HG02943 (cell line): ENCODE measurements around the gene PICALM.
"Not testable (repeated sequence)": the region's sequence is repeated elsewhere in the genome, so short reads cannot be mapped to it uniquely, and the experiment has no call there.

Source experiments
- ATAC-seq: cut with Tn5 transposase; IDR thresholded peaks from one replicate; pipeline ENCODE4 v1.9.1; 2021; ENCODE audit warnings: mild to moderate bottlenecking, low read depth, moderate library complexity; ENCODE audit not compliant: unreplicated experiment

PICALM gene, protein sequence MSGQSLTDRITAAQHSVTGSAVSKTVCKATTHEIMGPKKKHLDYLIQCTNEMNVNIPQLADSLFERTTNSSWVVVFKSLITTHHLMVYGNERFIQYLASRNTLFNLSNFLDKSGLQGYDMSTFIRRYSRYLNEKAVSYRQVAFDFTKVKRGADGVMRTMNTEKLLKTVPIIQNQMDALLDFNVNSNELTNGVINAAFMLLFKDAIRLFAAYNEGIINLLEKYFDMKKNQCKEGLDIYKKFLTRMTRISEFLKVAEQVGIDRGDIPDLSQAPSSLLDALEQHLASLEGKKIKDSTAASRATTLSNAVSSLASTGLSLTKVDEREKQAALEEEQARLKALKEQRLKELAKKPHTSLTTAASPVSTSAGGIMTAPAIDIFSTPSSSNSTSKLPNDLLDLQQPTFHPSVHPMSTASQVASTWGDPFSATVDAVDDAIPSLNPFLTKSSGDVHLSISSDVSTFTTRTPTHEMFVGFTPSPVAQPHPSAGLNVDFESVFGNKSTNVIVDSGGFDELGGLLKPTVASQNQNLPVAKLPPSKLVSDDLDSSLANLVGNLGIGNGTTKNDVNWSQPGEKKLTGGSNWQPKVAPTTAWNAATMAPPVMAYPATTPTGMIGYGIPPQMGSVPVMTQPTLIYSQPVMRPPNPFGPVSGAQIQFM

DNA sequence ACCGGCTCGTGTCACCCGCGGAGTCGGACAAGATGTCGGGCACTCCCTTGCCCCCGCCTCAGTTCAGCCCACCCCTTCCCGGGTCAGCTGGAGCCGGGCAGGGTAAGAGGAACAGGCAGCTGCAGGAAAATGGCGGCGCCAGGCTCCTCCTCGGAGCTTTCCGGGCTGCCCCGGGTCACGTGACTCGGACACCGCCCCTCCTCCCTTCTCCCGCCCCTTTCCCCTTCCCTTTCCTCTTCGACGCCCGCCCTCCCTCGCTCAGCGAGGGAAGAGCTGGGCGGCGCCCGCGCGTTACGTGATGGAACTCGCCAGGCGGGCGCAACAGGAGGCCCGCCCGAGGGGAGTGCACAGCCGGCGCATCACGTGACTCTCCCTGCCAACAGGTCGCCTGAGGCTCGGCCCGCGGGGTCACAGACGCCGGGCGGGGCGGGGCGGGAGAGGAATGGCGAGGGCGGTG lies at the start of gene PICALM:
Gene PICALM (minus strand): TSS at position 134 of the 457 bp plus-strand sequence. CDS start 304 bp downstream, outside the sequence.
- ATAC-seq: peak; percentile 86

DNA sequence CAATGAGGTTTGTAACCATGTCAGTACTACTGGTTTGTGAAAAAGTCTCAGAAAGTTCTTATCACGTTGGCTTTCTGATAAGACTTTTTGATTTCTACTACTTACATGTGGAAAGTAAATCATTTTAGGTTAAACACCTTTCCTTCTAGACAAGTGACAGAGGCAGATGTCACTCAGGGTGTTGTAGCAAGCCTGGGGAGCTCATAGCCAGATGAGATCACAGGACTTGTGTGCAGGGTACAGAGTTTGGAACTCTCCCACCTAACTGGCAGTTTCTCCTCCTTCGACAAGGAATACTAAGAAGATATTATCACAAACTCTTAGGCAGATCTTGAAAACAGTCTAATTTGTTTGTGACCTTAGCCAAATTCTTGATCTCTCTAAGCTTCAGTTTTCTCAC lies 49.4 kb upstream of the PICALM start:
- no peak for ATAC-seq

DNA sequence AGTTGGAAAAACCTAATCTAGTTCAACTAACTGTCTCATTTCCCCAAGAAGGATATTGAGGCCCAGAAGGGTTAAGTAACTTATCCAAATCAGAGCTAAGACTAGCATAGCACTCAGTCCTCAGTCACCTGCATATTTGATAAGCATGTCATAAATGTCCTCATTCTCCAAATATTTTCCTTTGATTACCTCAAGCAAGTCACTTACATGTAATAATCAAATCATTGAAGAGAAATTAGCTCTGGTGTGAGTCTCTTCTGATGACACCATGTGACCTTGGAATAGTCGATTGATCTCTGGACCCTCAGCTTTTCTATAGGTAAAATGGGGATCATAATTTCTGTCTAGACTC lies 48.8 kb upstream of the PICALM start:
- no peak for ATAC-seq

DNA sequence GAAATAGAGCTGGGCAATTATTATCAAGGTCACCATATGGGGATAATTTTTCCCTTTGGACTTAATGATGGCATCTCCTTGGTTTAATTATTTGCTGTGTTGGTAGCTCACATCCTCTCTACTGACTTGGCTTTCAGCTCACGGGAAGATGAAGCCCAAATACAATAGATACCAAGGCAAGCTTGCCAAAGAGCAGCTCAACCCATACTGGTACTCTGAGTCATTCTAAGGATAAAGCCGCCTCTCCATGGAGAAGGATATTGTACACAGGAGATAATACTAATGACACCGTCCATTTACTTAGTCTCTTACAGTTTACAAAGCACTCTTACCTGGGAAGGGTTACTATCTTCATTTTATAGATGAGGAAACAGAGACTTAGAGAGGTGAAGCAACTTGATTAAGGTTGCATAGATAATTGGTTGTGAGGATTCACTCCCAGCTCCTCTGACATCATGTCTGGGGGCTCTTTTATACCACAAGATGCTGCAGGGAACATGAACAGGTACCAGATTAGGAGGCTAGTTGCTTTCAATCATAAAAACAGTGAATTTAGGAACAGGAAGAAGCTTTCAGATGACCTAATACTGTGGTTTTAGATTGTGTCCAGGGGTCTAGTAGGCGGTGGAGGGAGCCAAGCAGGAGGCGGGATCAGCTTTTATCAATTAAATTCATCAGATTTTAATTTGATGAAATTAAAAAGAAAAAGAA lies 48.3 kb upstream of the PICALM start:
- ATAC-seq: no peak

DNA sequence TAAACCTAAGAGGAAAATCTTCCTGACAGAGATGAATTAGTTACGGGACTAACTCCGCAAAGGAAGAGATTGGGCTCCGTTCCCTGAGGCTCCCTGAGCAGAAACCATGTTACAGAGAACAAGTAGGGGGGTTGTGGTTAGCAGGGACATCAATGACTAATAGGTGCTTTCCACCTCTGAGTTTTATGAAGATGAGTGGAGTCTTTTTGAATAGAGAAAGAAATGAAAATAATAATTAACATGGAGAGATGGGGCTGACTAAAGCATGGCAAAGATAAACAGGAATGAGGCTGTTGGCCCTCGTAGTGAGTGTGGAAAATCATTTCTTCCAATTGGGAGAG lies 47.5 kb upstream of the PICALM start:
- peak; percentile 76 for ATAC-seq

DNA sequence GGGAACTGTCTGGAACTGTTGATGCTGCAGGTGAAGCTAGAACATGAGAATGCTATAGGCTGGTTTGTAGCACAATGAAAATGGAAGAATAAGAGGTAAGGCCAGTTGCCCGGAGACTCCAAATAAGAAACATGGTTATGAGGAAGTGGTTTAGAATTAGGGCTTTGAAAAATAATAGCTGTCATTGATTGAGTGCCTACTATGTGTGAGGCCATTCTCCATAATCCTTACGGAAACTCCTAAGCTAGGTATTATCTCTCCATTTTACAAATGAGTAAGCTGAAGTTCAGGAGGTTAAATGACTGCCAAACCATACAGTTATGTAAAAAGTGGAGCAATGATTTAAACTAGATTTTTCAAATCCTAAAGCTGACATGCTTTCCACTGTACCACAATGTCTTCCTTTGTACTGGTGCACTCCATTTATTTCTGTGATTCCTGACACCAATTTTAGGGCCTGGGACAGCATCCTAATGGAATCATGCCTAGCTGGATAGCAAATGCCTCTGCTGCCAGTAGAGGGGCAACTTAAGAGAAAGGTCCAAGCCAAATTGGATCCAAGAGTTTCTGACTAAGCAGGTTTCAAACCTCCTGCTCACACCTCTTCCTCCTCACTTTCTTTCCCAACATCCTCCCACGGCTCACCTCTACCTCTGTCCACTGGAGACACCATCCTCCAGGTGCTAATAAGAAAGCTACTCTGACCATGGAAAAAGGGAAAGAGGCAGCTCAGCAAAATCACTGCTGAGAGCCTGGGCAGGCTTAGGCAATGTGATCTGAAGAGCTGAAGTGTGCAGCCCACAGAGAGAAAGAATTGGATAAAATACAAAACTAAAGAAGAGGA lies 46.9 kb upstream of the PICALM start:
- peak; percentile 26 for ATAC-seq

DNA sequence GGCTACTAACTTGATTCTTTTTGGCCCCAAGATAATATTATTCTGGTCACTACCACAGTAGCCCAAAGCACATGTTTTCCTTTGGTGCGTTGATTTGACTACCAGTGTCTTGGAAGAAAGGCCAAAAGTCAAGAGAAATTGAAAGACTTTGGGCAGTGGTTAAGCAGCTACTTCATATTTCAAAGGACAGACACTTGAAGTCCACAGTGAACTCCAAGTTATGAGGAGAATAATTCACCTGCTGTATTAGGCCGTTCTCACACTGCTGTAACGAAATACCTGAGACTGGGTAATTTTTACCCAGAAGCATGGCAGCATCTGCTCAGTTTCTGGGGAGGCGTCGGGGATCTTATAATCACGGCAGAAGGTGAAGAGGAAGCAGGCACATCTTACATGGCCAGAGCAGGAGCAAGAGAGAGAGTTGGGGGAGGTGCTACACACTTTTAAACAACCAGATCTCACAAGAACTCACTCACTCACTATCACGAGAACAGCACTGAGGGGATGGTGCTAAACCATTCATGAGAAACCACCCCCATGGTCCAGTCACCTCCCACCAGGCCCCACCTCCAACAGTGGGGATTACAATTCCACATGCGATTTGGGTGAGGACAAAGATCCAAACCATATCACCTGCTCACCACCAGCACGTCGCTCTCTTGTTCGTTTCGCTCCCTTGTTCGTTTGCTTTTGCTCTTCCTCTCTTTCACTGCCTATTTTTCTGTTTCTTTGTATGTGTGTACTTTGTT lies 40.2 kb upstream of the PICALM start:
- ATAC-seq: no peak

DNA sequence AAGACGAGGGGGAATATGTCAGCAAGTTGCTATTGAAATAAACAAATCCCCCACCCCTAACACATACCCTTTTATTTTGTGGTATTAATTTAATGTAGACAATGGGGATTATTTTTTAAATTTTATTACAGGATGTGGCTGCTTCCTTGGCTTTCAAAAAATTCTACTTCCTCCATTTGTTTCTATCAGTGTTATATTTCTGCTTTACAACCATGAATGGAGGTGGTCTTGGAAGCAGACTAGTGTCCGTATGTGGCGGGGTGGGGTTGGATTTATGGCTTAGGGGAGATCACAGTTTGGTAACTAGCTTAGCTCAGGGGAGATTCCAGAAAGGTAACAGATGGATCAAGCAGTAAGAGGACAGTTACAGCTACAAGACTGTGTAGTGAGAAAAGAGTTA lies 39.3 kb upstream of the PICALM start:
- ATAC-seq: no peak

DNA sequence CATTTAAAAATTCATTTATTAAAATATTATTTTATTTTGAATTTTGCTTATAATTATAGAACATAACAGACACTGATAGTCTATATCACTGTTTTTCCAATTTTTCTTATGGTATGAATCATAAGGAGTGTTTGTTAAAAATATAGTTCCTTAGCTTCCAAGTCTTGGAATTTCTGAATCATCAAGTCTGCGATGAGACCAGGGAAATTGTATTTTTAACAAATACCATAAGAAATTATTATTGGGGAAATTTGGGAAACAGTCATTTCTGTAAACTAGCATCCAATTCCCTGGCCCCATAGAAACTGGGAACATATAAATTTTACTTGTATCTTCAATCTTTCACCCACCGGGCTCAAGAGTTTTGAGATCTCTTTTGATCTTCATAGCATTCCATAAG lies 38.0 kb upstream of the PICALM start:
- ATAC-seq: no peak

DNA sequence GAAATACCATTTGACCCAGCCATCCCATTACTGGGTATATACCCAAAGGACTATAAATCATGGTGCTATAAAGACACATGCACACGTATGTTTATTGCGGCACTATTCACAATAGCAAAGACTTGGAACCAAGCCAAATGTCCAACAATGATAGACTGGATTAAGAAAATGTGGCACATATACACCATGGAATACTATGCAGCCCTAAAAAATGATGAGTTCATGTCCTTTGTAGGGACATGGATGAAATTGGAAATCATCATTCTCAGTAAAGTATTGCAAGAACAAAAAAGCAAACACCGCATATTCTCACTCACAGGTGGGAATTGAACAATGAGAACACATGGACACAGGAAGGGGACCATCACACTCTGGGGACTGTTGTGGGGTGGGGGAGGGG lies 37.1 kb upstream of the PICALM start:
- ATAC-seq: not testable (repeated sequence)

DNA sequence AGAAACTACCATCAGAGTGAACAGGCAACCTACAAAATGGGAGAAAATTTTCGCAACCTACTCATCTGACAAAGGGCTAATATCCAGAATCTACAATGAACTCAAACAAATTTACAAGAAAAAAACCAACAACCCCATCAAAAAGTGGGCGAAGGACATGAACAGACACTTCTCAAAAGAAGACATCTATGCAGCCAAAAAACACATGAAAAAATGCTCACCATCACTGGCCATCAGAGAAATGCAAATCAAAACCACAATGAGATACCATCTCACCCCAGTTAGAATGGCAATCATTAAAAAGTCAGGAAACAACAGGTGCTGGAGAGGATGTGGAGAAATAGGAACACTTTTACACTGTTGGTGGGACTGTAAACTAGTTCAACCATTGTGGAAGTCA lies 36.7 kb upstream of the PICALM start:
- ATAC-seq: not testable (repeated sequence)

DNA sequence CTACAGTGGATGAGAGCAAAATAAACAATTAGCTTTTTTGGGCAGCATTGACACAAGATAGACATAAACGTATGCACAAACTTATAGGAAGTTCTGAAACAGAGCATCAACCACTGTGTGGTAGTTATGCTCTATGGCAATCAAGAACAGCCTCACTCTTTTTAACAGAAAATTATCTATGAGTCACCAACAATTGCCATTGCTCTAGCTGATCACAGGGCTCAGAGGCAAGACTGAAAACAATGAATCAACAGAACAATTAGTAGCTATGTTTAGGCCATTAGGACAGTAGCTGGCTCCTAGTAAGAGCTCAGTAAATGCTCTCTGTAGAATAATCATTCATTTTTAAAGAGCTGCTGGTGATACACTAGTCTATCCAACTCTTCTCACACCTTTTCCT lies 34.9 kb upstream of the PICALM start:
- no peak for ATAC-seq

DNA sequence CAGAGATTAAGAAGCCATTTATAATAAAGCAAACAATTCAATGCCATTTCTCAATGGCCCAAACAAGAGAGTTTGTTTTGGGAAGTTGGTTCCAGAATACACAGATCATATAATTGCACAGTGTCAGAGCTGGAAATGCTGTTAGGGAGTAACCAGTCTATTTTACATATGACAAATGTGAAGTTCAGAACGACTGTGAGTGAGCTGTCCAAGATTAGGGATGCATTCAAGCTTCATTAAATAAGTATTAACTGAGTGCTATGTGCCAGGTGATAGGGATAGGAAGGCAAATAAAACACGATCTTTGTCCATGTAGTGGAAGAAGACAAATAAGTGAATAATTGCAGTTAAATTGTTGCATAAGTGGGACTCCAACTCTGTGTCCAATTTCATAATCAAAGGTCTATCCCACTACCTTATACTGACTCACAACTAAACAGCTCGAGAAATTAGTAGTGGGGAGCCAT lies 33.1 kb upstream of the PICALM start:
- ATAC-seq: no peak

DNA sequence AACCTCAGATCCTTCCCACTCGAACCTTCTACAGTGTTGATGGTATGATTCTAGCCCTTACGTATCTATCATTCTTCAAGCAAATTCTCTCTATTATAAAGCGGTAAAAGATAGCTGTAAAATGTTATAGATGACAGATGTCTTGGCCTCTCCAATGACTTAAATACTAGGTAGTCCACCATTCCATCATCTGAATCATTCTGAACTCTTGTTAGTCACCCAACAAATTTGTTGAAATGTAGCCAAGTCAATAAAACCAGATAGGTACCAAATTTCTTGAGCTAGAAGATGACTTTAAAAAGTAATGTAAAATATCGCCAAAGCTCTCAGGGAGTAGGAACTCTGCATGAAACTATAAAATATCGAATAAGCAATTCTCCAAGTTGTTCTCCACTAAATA lies 32.6 kb upstream of the PICALM start:
- no peak for ATAC-seq

DNA sequence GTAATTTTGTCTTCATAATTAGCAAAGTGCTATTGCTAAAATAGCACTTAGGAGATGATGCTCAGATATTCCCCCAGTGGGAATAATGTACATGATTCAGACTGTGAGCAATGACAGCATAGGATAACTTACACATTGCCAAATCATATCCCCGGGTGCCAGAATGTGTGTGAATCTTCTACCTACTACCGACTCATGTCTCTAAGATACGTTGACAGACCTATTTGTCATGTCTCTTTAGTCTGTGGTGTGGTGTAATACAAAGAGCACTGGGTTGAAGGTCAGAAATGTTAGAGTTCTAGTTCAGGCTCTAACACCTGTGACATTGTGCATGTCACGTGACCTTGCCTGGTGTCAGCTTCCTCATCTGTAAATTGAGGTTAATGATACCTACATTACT lies 31.0 kb upstream of the PICALM start:
- no peak for ATAC-seq

DNA sequence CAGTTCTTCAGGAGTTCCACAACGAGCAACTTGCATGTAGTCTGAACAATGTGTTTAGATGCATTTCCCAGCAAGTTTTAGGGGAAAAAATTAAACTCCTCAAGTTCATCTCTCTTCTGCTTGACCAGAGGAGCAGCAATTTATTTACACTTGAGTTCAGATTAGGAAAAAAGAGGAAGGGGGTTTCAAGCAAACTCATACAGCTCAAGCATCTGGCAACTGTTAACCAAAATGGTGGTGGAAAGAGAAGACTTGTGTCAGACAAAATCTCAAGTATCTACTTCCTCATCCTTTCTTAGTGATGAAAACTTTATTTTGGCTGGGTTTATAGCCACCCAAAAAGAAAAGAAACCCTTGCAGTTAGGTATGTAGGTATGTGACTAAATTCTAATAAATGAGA lies 29.1 kb upstream of the PICALM start:
- no peak for ATAC-seq

DNA sequence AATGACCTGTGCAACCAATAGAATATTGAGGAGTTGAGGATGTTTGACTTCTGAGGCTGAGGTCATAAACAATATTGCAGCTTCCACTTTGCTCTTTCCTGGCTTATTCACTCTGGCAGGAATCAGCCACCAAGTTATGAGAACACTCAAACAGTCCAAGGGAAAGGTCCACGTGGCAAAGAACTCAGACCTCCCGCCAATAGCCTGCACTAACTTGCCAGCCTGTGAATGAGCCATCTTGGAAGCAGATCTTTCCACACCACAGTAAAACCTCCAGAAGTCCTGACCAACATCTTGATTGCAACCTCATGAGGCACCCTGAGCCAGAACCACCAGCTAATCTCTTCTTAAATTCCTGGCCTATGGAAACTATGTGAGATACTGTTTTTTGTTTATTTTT lies 22.7 kb upstream of the PICALM start:
- no peak for ATAC-seq

DNA sequence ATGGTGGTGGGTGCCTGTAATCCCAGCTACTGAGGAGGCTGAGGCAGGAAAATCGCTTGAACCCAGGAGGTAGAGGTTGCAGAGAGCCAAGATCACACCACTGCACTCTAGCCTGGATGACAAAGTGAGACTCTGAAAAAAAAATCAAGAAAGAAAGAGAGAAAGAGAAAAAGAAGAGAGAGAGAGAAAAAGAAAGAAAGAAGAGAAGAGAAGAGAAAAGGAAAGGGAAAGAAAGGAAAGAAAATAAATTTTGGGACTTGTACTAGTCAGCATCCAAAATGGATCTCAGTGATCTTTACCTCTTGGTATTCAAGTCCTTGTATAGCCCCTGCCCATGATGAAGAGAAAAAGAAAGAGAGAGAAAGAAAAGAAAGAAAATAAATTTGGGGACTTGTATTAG lies 22.2 kb upstream of the PICALM start:
- ATAC-seq: no peak

DNA sequence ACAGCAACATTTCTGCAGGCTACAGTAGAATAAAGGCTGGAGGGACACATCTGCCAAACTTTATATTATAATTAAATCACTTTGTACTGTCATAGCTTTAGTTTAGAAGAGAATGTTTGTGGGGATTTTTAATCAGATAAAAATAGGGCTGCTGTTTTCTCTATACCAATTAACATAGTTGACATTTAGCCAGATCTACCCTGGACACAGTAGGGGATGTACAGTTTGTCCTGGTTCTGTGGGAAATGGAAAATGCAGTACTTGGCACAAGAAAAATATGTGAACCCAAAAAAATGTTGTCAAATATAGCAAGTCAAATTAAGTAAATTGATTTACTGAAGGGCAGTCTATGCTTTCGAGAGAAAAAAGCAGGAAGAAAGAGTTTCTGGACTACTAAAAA lies 20.8 kb upstream of the PICALM start:
- ATAC-seq: no peak

DNA sequence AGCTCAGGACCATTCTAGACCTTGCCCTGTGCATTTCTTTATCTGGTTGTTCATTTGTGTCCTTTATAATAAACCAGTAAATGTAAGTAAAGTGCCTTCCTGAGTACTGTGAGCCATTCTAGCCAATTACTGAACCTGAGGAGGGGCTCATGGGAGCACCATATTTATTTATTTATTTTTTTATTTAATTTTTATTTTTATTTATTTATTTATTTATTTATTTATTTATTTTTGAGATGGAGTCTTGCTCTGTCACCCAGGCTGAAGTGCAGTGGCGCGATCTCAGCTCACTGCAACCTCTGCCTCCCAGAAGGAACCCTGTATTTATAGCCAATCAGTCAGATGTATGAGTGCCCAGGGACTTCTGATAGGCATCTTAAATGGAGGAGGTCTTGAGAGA lies 18.8 kb upstream of the PICALM start:
- not testable (repeated sequence) for ATAC-seq
